Measurements from ENCODE around the gene CACUL1.

- no peak for TF ChIP-seq TAF1 (IDR thresholded peaks at IDR 0.05; ENCODE audit: low read depth, low read length)
- TF ChIP-seq POLR2A (IDR thresholded peaks at IDR 0.05; ENCODE audit: low read depth, low read length): no peak
Observed at GRCh38 chr10:118758449-118758848, 3.7 kb upstream of the CACUL1 start.

Data from GM12891 (cell line).